Stimulated activated CD8-positive, alpha-beta memory T cell treated with anti-CD3 and anti-CD28 coated beads, Interleukin-2, amount 100 ng/mL, for 1 hour (primary cell): ENCODE results near the gene HIVEP3.

Experiments
- DNase-seq, 2 donors: peaks; one replicate each; pipeline ENCODE4 v3.0.0-alpha.2; 2020; ENCODE audit warnings: low read depth in 2 of 2

HIVEP3 gene

GRCh38 chr1:41848216-41848952 lies 70.3 kb downstream of the HIVEP3 start:
- DNase-seq = no peak

- DNase-seq = no peak
Observed at GRCh38 chr1:41847733-41848132, 71.0 kb downstream of the HIVEP3 start.

GRCh38 chr1:41846625-41847405 lies 71.9 kb downstream of the HIVEP3 start:
- no peak for DNase-seq

GRCh38 chr1:41844781-41845272 lies 73.9 kb downstream of the HIVEP3 start:
- DNase-seq = no peak

- DNase-seq = no peak
Observed at GRCh38 chr1:41844255-41844654, 74.5 kb downstream of the HIVEP3 start.

GRCh38 chr1:41842993-41843755 lies 75.5 kb downstream of the HIVEP3 start:
- no peak for DNase-seq

DNA sequence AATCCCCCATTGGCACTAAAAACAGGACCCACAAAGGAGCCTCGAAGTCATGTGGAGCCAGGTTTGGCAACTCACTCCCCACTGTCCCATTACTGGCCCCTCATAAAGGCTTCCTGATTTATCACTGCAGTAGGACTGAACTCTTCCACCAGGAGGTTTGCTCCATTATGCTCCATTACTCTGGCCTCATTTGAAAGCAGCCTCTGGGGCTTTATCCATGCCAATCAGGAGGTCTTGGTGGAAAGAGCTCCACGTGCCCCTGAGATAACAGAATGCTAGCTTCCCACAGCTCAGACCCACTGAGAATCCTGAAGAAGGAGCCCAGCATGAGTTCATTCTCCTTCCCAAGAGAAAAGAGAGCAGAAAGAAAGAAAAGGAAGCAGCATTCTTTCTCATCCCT lies 76.4 kb downstream of the HIVEP3 start:
- no peak for DNase-seq

GRCh38 chr1:41840592-41841246 lies 78.0 kb downstream of the HIVEP3 start:
- DNase-seq = no peak

DNA sequence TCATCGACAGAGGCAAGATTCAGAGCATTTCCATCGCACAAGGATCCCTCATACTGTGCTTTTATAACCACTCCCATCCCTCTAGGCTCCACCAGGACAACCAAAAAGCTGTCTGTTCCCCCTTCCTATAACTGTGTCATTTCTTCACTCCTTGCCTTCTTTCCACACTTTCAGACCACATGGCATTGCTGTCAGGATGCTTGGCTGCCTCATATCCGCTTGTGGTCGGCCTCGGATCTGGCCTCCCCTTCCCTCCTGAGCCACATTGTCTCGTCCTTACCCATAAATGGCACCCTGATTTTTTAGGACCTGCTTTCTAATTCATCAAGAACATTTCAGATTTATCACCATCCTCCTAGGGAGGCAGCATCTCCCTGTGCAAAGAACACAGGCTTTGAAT lies 80.5 kb downstream of the HIVEP3 start:
- DNase-seq = no peak

GRCh38 chr1:41837691-41838090 lies 81.0 kb downstream of the HIVEP3 start:
- no peak for DNase-seq

DNA sequence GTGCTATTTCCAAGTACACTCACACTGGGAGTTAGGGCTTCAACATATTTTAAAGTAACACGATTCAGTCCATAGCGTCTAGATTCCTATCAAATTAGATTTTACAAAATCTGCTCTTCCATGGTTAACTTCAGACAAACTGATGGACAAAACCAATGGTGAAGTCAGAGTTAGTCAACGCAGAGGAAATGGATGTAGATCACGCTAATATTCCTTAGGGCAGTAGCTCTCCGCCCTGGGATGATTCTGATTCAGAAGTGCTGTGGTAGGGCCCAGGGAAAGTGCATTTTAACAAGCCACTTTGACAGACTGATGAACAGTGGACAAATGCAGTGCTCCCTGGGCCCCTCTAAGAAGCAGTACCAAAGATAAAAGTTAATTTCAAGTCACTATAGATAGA lies 83.2 kb downstream of the HIVEP3 start:
- no peak for DNase-seq

- DNase-seq = no peak
Observed at GRCh38 chr1:41833519-41834000, 85.2 kb downstream of the HIVEP3 start.

GRCh38 chr1:41830726-41831125 lies 88.0 kb downstream of the HIVEP3 start:
- DNase-seq = no peak

DNA sequence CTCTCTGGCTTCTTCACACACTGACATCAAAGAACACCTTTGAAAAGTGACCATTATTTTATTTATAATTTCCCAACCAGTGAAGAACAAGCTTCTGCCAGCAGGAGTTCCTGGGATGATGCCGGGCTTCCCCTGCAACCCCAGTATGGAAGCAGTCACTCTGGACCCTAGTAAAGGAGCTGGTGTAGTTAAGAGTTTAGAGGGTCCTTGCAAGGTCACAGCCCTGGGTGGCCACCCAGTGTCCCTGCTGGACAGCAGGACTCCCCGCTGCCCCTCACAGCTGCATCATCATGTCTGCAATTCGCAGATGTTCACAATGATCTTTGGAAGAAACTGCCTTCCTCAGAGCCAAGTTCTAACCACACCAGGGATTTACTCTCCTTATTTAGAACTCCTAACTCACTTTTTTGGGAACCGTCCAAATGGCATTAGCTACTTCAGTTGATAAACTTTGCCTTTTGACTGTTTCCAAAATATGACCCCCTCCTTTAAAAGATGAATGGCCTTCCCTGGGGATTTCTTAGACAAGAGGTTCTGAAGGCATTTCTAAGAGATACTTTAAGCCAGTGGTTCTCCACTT lies 90.6 kb downstream of the HIVEP3 start:
- DNase-seq = no peak

- no peak for DNase-seq
Observed at GRCh38 chr1:41823471-41823870, 95.3 kb downstream of the HIVEP3 start.

GRCh38 chr1:41822866-41823265 lies 95.9 kb downstream of the HIVEP3 start:
- DNase-seq = no peak

GRCh38 chr1:41819843-41820242 lies 98.9 kb downstream of the HIVEP3 start:
- DNase-seq = no peak

- no peak for DNase-seq
Observed at GRCh38 chr1:41819069-41819468, 99.7 kb downstream of the HIVEP3 start.

- DNase-seq = no peak
Observed at GRCh38 chr1:41816061-41816460, 102.7 kb downstream of the HIVEP3 start.

DNA sequence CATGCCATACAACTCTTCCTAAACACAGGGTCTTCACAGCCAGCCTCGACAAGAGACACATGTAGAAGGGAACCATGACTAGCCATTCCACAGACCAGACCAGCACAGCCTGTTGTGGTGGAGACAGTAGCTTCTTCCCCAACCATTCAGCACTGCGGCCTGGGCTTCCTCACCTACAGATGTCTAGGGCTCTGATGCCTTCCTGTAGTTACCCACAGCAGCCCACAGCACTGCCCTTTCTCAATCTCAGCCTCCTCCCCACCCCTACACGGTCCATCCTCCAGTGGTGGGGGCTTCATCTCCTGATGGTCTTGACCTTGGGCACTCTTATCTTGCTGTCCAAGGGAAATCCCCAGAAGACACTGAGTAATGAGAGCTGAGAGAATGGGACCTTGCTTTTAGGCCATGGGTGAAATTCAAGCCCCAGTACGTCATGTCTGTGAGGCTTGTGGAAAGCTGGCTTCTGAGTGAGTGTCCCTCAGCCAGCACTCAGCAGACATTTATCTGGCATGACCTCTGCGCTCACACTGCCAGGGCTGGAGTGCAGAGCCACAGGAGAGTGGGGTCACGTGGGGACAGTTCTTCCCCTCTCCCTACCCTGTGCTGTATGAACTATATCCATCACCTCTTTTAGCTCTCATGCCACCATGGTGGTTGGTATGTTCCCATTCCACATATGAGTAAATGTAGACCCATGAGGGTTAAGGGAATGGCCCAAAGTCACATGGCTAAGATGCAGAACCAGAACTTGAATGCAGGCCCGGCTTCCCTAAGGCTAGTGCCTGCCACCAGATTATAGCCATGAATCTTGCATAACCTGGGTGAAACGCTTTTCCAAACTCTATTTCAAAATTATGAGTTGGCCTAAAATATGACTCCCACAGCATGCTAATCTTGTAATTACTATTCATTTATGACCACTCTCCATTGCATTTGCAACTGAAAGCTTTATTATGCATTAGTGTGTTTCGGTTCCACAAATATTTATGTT lies 104.7 kb downstream of the HIVEP3 start:
- no peak for DNase-seq
